HG02610 (cell line): ENCODE measurements around the gene AHCYL1.
A peak's percentile ranks its signal among the peaks of the same experiment; 100 is the strongest.

ENCODE experiments used
- ATAC-seq: cut with Tn5 transposase; IDR thresholded peaks from one replicate; pipeline ENCODE4 v1.9.1; 2021; ENCODE audit warnings: mild to moderate bottlenecking, moderate library complexity; ENCODE audit not compliant: unreplicated experiment

AHCYL1 gene

DNA sequence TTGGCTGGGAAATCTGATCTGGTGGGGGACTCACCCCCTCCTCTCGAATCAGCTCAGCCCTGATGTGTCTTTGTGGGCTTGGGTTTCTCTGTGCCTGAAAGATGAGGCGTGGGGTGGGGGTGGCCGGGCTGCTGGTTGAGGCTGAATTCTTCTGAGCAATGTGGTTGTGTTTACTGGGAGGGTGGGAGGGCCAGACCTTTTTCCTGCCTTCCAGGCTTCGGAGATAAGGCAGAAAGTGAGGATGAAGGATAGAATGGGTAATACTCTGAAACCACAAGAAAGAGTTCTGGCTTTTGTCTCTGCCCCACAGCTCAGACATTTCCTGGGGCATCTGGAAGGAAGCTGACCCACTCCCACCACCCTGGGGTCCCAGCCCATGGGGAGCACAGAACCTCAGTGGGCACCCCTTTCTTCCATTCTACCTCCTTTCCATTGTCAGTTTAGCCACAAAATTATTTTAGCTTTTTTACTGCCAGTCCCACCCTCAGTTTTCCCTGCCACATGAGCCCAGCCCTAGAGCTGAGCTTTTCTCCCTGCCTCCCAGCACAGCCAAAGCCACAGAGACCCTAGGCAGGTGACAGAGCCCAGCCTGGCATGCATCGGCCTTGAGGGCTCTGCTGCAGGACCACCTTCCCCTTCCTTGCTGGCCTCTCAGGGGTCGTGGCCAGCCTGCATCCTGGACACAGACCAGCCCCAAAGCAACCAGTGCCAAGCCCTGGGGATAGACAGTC lies 74.7 kb downstream of the AHCYL1 start:
- ATAC-seq = no peak

DNA sequence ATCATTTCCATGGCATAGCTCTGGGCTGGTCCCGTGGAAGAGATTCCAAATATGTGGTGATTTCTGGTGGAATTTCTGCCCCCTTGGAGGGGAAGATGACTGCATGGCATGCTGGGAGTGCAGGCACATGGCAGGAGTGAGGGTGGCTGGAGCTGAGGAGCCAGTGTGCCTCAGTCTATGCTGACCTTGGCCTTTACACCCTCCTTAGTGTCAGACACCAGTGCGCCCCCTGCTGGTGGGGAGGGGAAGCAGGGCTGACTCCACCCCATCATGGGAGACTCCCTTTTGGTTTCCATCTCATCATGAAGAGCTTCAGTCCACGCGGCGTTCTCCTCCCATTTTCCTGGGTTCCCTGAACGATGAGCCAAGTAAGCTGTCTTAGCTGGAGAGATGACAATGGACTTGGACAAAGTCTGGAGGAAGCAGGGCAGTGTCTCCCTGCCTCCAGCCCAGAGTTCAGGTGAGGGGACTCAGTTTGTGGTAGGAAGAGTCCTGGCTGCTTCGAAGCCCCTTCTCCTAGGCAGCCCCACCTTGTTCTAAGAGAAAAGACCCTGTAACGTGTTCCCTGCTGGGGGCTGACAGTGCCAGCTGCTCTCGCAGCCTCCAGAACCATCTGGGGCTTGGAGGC lies 75.6 kb downstream of the AHCYL1 start:
- ATAC-seq = peak; percentile 44

DNA sequence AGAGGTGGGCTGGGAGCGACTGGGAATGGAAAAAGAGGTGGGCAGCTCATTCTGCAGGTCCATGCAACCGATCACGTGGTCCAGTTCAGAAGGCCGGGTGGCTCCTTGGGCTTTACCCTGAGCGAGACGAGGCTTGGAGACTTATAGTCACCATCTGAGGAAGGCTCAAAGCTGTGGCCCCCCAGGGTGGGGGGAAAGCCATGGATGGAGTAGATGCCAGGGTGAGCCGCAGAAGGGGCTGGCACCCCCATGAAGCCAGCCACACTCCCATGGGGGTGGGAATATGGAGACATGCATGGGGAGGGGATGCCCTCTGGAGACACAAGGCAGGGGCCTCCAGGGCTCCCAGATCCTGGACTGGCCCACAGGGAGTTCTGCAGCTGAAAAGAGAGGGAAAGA lies 76.1 kb downstream of the AHCYL1 start:
- ATAC-seq = no peak

DNA sequence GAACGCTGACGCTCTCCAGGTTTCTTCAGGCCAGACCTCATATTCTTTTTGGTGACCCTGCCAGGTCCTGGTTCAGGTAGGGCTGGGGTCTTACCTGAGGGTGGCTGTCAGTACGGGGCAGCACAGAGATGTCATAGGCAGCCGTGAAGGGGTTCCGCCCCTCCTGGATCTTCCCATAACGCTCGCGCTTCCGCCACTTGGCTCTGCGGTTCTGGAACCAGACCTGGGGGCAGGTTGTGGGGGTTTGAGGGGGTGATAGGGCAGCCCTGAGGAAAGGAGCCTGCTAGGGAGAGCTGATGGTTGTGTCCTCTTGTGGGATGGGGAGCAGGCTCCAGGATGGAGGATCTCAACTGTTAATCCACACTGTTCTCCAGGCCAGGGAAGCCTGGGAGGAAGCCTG lies 76.8 kb downstream of the AHCYL1 start:
- no peak for ATAC-seq

DNA sequence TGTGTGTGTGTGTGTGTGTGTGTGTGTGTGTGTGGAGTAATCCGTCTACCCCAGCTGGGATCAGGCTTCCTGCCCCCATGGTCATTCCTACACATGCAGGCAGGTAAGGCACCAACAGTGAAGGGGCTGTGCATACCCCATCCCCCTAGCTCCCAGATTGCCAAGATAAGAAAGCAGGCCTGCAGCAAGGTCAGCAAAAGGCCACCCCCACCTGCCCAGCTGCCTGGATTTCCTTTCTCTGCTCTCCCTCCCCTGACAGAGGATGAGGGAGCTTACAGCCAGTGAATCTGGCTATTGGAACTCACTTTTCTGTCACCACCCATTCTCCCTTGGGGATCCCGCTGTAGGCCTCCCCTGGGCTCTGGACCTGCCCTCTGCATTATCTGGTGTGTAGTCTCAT lies 78.0 kb downstream of the AHCYL1 start:
- ATAC-seq = no peak

DNA sequence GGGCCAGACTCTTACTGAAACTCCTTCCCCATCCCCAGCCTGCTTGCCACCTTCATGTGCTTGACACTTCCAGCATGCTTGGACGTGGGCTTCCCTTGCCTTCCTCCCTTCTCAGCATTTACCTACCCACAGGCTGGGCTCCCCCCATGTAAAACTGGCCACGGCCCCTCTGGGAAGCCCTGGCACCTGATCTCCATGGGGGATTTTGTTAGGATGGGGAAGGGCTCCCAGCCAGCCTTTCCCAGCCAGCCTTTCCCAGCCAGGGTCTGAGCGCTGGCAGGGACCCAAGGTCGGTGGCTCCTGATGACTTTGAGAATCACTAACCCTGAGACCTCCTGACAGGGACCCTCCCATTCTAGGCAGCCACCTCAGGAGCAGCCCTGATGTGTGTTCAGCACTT lies 79.2 kb downstream of the AHCYL1 start:
- no peak for ATAC-seq

DNA sequence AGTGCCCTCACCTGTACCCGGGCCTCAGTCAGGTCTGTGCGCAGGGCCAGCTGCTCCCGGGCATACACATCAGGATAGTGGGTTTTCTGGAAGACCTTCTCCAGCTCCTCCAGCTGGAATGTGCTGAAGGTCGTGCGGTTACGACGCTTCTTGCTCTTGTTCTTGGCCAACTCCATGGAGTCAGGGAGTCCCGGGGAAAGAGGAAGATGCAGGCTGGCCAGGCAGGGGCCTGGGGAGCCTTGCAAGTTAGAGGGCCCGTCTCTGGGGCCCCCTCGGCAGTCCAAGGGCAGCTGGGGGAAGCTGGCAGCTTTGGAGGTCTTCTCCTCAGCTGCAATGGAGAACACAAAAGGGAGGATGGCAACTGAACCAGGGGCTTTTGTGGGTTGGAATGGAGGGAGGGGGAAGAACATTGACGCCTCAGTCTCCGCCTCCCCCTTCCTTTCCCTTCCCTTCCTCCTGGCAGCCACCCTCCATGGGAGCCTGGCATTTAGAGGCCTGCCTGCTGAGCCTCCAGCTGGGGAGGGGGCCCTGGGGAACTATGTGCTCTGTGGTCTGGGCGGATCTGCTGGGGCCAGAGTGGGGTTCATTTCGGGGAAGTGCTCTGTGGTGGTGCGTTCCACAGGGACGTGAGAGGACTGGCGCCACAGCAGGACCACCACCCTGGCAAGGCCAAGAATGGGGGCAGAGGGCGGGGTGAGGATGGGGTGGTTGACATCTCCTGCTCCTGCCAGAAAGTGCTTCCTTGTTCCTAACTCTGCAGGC lies 80.2 kb downstream of the AHCYL1 start:
- ATAC-seq = no peak

DNA sequence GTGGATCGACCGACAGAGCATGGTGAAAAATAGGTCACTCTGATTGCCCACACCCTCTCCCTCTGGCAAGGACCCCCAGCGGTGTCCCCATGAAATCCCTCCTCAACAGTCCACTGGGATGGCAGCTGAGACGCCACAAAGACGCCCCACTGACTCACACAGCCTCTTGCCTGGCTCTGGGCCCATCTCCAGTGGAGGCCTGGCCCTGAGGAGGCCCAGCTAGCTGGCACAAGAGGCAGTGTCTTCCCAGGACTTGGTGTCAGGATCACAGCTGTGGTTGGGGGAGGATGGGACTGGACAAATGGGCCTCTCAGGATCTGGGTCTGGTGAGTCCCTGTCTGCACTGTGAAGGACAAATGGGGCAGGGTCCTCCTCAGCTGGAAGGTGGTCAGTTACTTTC lies 81.3 kb downstream of the AHCYL1 start:
- no peak for ATAC-seq

DNA sequence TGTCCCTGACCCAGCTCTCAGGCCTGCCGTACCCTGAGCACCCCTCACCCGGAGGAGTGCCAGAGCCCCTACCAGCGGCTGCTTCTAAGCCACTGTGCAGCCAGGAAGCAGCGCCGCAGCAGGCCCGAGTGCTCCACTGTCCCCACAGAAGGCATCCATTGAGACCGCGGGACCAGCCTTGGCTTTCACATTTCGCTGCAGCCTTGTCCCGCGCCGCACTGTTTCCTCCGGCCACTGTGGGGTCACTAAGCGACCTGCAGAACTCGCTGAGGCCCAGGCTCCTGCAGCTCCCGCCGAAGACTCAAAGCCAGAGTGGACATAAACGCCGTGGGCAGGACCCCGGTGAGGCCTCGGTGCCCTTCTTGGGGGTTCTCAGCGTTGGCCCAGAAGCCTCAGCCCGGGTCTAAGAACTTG lies 82.9 kb downstream of the AHCYL1 start:
- ATAC-seq = no peak

DNA sequence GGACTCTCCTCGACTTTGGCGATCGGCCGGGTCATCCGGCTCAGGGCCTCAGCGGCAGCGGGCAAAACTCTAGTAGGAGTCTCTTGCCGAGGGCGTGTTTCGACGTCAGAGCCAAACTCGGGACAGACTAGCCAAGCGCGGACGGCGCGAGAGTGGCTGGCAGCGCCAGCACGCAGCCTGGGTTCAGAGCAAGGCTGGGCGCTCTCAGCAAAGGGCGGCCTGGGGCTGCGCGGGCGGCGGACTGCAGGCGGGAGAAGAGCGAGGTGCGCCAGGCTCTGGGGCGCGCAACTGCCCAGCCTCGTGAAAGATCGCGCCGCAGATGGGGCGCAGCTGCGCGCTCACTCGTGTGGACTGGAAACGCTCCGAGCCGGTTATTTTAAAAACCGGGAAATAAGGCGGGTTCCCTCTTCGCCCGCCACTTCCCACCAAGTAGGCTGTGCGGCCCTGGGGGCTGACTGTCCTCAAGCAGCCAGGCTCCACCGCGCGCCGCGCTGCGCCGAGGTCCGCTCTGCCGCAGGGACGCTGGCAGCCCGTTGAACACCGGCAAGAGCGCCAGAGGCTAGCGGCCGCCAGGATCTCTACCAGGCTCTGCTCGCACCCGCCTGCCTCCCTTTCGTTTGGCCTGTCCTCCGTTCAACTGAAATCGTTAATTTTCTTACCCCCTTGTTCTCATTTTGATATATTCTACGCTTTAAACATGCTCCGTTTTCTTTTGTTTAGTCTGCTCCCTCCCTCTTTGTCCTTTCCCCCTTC lies 83.5 kb downstream of the AHCYL1 start:
- ATAC-seq = no peak

DNA sequence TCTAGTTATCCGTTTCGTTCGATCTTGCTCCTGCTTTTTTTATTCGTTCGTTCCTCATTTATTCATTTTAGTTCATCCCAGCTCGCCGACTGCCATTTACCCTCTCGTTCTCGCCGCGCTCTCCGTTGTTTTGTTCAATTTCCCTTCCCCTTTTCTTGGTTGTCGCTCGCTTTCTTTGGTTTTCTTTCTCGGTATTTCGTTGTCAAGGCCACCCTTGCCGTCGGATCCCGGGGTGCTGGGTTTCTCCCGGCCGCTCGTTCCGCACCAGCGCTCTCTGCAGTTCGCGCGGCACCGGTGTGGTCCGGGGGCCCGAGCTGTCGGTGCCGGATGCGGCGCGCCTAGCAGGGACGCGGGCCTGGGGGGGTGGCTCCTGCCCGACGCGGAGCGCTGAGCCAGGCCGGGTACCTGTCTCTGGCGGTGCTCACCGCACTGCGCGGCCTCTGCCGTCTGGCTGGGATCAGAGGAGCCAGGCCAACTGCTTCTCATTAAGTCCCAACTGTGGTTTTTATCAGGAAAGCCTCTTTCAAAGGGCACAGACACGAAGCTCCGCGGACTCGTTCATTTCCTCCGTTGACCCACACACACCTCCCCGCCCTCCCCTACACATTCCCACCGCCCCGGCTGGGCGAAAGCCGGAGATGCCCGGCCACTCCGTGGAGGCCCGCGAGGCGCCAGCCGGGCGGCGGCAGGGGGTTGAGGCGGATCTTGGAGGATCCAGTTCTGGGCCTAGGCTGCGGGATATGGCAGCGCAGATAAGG lies 84.3 kb downstream of the AHCYL1 start:
- ATAC-seq = no peak

DNA sequence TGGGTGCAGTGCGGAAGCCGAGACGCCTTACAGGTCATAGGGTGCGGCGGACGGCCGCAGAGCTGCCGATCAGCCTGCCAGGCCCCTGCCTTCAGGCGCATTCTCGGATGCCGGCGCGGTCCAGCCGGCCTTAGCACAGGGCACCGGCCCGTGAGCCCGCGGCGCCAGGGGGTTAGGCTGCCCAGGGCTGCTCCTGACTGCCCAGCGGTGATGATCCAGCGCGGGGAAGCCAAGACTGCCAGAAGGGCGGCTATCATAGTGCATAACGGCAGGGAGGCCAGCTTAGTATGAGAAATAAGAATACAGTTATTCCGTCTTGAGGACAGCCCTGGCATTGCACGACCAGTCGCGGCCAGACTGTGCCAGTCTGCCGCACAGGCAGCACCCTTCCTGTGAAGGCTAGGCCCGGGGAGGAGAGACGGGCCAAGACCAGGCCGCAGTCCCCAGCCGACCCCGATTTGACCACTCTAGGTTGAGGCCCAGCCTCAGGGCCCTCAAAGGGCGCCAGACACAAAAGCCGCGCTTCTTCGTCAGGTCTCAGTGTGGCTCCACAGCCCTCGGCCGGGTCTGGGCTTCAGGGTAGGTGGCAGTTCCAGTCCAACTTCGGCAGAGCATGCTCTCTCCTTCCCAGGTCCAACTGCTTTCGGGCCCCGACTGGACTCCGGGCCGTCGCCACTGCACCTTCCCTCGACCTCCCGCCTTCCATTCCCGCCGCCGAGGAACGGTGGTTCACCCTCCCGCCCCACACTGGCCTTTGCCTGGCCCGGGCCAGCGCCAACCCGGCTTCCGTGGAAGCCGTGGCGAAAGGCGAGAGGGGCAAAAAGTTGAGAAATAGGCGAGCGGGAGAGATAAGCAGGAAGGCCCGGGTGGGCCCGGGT lies 85.1 kb downstream of the AHCYL1 start:
- ATAC-seq = no peak

DNA sequence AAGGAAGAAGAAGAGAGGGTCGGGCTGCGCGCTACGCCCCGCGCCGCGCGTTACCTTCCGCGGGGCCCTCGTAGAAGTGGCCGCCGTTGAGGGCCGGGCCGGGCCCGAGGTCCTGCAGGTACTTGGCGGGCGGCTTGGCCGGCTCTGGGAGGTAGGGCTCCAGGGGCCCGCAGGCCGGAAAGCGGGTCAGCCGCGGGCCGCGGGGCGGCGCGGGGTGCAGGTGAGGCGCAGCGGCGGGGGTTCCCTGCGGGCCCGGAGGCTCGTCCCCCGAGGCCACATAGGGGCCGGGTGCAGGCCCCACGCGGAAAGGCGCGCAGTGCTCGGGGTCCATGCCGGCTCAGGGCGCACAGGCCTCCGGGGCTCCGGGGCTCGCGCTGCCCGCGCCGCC lies 85.7 kb downstream of the AHCYL1 start:
- no peak for ATAC-seq

DNA sequence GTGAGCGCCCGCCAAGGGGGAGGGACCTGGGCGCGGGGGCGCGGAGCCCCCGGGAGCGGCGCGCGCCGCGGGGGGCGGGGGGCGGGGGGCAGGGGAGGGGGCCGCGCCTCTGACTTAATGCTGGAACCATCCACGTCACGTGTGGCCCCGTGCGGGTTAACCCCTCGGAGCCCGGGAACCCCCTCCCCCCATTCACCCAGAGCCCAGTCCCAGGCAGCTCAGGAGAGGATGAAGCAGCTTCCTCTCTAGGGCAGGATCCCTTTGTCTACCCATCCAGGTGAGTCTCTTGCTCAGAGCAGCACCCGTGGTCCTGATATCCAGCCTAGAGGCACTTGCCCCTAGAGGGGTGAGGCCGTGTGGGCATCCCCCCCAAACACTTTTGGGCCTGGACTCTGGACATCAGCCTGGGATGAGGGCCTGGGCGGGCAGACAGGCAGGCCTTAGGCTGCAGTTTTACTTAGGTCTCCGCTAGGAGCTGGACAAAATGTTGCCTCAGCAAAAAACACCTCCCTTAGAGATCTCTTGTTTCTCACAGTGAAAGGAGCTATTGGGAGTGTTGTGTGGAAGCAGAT lies 86.2 kb downstream of the AHCYL1 start, which contains the start of gene ALX3:
ALX3 (minus strand) TSS at position 2 of the 572 bp plus-strand sequence. CDS start 60 bp downstream, outside the sequence.
- ATAC-seq = no peak
